Amygdala (tissue), 56 donors: ENCODE results near the gene ZNF497.
A peak's percentile ranks its signal among the peaks of the same experiment; 100 is the strongest.
"Not testable (repeated sequence)": the region's sequence is repeated elsewhere in the genome, so short reads cannot be mapped to it uniquely, and the experiment has no call there.

Source experiments
- DNase-seq, 56 donors: peaks; one replicate each; lab custom pipeline; 2025; lab: John Stamatoyannopoulos, UW

ZNF497 gene

DNA sequence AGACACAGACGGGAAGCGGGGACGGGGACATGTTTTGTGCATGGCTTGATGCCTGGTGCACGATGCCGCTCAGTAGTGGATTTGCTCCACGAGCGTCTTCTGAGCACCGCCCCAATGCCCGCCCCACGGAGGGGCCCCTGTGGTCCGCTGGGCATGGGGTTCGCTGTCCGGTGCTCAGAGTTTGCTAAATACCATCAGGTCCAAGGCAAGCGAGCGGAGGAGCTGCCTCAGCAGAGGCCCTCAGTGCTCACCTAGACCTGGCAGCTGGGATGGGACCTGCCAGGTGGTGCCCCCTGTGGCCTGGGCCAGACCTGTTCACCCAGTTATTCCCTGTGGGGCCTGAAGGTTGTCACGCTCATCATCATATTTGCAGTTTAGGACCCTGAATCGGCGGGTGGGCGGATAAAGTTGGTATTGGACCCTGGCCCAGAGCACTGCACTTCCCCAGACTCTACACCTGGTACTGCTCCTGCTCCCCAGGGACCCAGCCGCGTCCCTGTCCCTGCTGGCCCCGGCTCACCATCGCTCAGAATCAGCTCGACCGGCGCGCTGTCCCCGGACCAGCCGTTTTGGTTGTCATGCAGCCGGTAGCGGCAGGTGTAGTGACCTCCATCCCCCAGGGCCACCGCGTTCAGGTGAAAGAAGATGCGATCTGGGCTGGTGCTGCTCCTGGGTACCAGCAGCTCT, 11.5 kb downstream of the ZNF497 start:
- no peak for DNase-seq

DNA sequence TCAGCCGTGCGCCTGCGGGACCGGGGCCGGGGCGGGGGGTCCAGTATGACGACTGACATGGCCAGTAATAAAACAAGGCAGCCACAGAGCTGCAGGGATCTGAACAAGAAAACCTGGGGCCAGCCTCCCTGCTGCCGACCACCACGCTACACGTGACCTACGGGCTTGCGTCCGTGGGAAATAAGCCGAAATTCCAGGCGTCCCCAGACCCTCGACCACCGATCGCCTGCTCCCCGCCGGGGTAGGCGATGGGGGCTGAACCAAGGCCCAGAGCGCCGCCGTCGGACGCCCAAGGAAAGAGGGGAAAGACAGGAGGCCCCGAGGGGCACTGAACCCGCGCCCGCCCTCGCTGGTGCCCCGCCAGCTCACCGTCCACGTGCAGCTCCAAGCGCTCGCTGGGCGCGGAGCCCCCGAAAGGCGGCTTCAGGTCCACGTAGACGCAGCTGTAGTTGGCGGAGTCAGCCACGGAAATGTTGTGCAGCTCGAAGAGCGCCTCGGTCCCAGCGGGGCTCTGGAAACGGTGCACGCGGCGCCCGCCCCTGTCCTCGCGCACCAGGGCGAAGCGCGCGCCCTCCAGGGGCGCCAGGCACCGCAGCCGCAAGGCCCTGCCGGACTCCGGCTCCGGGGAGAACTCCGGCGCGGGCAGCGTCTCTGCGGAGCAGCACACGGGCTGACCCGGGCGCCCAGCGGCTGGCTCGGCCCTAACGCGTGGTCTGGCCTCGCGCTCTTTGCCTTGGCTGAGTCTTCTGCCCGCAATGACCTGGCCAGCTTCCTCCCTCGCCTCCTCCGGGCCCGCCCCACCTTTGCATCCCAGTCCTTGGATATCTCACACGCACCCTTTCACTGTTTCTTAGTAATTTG, 12.3 kb downstream of the ZNF497 start:
- DNase-seq, result no peak

DNA sequence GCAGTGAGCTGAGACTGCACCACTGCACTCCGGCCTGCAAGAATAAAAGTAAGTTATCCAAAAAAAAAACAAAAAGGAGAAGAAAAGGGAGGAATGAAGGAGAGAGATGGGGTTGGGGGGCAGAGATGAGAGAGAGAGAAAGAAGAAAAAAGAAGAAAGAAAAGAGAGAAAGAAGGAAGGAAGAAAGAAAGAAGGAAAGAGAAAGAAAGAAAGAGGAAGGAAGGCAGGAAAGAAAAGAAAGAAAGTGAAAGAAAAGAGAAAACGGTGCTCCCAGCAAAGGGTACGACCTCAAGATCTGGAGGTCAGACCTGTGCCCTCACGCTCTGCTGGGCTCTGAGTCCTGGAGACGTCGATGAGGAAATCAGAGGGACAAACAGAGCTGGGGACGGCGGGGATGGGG, 13.0 kb downstream of the ZNF497 start:
- DNase-seq, result no peak

DNA sequence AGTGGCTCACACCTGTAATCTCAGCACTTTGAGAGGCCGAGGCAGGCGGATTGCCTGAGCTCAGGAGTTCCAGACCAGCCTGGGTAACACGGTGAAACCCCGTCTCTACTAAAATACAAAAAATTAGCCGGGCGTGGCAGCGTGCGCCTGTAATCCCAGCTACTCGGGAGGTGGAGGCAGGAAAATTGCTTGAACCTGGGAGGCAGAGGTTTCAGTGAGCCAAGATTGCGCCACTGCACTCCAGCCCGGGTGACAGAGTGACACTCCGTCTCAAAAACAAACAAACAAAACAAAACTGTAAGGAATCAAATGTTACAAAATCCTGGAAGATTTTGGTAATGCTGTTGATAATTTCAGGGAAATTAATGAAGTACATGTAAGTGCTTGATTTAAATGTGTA, 14.5 kb downstream of the ZNF497 start:
- not testable (repeated sequence) for DNase-seq

DNA sequence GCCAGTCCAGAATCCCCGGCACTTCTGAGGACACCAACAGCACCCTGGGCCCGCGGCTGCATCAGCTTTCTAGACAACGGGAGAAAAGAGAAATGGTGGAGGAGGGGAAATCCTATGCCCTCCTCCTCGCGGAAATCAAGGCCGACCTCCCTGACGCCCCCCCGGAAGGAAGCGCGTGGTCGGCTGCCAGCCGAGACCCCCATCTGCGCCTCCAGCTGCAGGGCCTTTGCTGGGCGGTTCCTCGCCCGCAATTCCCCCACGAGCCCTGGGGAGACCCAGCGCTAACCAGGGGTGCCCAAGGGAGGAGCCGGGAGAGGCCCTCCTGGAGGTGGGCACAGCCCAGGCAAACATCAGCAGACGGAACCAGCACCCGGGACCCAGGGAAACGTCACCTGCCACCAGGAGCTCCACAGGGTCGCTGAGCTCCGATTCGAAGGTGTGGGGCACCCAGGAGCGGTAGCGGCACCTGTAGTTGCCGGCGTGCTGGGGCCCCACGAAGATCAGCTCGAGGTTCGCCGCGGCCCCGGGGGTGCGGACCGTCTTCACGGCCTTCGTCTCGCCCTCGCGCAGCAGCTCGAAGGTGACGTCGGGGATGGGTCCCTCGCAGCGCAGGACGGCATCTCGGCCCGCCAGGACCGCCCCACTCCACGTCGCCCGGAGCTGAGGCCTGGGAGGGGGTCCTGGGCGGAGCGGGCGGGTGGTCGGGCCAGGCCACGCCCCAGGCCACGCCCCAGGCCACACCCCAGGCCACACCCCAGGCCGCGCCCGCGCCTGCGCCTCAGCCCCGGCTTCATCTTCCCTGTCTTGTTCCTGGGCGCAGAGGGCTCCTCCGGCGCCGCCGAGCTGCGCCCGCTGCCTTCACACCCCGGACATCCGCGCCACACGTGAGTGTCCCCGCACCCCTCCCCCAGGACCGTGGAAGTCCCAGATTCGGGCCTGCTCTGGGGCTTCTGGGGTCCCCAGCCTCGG, 15.3 kb downstream of the ZNF497 start:
- DNase-seq, result peak in 53 of 56 donors; percentile 12 to 87 (median 61)

DNA sequence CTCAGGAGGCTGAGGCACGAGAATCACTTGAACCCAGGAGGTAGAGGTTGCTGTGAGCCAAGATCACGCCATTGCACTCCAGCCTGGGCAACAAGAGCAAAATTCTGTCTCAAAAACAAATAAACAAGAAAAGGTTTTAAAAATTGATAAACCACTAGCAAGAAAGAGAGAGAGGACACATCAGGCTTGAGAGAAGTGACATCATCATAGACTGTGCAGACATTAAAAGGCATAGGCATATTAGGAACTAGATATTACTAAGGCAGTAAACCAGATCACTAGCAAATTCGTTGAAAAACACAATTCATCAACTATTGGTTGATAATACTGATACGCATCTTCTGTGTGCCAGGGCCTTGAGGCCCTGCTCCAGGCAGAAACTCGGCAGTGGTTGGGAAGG, 17.0 kb downstream of the ZNF497 start:
- no peak for DNase-seq

DNA sequence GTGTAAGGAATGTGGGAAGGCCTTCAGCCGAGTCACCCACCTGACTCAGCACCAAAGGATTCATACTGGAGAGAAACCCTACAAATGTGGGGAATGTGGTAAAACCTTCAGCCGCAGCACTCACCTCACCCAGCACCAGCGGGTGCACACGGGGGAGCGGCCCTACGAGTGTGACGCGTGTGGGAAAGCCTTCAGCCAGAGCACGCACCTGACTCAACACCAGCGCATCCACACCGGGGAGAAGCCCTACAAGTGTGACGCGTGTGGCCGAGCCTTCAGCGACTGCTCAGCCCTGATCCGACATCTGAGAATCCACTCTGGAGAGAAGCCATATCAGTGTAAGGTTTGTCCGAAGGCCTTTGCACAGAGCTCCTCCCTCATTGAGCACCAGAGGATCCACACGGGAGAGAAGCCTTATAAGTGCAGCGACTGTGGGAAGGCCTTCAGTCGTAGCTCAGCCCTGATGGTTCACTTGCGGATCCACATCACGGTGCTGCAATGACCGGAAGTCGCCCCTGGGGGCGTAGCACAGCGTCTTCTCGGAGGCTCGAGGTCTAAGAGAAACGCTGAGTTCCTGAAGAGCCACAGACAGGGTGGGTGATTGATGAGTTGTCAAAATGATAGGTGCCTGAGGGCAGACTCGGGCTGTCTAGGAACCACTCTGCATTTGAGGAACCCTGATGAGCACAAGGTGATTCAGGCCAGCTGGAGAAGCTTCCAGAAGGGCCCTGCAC, 23.6 kb downstream of the ZNF497 start:
- DNase-seq, result no peak

DNA sequence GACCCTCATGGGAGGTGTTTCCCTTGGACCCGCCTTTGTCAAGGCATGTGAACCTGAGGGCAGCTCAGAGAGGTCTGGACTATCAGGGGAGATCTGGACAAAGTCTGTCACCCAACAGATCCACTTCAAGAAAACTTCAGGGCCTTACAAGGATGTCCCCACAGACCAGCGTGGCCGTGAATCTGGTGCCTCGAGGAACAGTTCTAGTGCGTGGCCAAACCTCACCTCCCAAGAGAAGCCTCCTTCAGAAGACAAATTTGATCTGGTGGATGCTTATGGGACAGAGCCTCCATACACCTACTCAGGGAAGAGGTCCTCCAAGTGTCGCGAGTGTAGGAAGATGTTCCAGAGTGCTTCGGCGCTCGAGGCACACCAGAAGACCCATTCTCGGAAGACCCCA, 24.2 kb downstream of the ZNF497 start:
- no peak for DNase-seq

DNA sequence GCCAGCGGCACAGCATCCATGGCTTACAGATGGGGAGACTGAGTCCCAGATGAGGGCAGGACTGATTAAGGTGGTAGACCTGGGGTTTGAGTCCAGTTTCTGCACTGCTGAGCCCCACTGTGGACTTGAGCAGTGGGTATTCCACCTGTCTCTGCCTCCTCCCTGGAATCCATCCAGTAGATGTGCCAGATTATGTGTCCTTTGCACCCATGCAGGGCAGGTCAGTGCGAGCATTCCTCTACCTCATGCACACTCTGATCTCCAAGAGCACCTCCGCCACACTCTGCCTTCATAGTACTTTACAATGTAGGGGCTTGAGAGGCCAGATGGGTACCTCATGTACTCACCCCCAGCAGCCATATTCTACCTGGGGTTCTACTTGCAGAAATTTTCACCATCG, 25.7 kb downstream of the ZNF497 start:
- DNase-seq, result no peak

DNA sequence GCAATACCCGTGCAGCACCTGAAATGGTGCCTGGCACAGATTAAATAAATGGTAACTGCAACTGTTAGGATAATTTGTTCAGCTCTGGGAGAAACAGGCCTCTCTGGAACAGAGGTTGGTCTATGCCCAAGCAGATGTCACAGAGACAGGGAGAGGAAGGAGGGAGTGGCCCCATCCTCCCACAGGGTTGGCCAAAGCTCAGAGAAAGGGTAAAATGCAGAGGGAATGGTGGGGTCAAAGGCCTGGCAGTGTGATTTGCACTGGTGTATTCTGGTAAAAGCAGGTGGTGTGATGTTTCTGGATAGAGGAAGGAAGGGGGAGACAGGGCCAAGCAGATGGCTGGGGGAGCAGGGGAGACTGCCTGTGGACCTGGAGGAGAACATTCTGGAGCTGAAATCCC, 26.3 kb downstream of the ZNF497 start:
- no peak for DNase-seq

DNA sequence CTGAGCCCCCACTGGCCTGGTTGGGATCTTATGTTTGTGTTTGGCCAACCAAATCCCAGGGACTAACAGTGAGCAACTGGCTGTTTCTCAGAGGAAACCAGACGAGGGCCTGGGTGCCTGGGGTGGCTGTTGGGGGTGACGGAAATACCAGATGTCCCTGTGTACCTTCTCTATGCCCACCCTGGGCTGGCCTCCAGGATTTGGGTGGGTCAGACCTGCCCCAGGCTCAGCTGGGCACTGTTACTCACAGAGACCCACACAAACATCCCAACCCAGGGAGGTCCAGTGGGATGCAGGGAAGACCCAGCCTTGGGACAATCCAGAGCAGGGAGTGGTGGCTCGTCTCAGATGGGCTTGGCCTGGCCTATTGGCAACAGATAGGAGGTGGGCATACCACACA, 26.9 kb downstream of the ZNF497 start:
- DNase-seq, result no peak

DNA sequence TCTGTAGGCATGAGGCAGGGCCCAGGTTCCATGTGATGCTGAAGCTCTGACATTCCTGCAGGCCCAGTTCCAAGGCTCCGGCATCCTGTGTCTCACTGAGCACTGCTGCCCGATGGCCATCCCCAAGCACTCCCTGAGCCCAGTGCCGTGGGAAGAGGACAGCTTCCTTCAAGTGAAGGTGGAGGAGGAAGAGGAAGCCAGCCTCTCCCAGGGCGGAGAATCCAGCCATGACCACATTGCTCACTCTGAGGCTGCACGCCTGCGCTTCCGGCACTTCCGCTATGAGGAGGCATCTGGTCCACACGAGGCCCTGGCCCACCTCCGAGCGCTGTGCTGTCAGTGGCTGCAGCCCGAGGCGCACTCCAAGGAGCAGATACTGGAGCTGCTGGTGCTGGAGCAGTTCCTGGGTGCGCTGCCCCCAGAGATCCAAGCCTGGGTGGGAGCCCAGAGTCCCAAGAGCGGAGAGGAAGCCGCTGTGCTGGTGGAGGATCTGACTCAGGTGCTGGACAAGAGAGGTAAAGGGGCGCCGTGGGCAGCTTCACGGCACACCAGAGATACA, 27.8 kb downstream of the ZNF497 start:
- DNase-seq, result no peak

DNA sequence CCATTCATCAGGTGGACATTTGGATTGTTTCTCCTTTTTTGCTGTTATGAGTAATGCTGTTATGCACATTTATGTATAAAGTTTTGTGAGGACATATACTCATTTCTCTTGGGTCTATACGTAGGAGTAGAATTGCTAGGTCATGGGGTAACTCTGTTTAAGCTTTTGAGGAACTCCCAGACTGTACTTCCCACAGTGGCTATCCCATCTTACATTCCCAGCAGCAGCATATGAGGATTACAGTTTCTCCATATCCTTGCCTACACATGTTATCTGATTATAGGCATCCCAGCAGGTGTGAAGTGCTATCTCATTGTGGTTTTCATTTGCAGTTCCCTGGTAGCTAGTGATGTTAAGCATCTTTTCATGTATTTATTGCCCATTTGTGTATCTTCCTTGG, 29.9 kb downstream of the ZNF497 start:
- DNase-seq, result no peak

DNA sequence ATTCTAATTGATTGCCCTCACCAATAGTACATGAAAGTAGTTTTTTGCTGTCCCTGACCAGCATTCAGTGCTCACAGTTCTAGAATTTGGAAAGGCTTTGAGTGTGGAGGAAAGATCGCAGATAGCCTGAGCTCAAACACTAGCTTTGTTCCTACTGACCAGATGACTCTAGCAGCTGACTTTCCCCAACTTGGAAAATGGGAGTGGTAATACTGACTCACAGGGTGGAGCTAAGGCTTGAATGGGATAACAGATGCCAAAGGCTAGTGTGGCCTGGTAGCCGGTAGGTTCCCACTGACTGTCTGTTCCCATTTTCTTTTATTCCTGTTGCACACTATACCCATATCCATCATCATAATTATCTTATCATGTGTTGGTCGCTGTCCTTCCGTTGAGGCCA, 32.1 kb downstream of the ZNF497 start:
- peak in 39 of 56 donors; percentile 5 to 87 (median 46) for DNase-seq

DNA sequence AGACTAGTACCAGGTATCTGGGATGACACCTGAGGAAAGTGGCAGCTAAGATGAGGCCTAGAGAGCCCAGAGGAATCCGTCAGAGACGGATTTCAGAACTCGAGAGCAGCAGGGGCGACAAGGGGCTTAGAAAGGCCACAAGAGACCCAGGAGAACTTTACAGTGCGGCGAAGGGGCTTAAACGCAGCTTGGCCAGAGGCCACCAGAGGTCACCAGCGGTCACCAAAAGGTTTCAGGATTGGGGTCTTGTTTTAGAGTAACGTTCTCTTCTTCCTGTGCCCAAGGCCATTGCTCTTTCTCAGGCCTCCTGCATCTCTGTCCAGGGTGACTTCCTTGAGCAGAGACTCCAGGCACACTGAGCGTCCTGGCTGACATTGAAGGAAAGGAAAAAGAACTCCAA, 33.6 kb downstream of the ZNF497 start:
- DNase-seq, result no peak

DNA sequence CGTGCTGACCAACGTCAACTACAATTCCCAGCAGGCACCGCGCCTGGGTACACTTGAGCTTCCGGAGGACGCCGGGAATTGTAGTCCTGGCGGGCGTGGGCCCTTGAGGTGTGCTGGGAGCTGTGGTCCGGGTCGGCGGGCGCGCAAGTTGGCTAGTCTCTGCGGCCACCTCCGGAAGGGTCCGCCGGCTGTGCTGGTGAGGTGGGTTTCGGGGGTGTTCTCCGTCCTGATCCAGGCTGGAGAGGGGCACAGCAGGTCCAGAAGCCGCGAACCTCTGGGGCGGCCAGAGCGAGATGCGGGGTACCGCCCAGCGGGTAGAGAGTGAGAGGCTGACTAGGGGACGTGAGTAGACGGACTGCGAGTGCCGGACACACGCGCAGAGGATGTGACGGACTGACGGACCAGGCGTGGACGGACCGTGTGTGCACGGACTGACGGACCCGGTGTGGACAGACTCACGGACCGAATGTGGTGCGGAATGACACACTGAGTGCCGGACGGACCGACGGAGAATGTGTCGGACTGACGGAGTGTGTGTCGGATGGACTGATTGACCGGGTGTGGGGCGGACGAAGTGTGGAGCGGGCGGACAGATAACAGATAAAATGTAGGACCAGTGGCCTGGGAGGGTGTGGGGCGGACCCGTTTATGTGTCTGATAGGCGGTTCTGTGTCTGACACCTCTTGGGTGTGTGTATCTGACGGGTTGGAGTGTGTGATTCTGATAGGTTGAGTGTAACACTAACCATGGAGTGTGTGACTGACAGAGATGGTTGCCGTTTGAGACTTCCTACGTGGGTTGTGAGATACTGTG, 35.4 kb downstream of the ZNF497 start, which contains the start of gene ZSCAN22:
TSS of gene ZSCAN22 (plus strand) at position 81 of the 813 bp plus-strand sequence. CDS start 7,809 bp downstream, outside the sequence.
- DNase-seq, result peak; percentile 81 to 99 (median 96)

DNA sequence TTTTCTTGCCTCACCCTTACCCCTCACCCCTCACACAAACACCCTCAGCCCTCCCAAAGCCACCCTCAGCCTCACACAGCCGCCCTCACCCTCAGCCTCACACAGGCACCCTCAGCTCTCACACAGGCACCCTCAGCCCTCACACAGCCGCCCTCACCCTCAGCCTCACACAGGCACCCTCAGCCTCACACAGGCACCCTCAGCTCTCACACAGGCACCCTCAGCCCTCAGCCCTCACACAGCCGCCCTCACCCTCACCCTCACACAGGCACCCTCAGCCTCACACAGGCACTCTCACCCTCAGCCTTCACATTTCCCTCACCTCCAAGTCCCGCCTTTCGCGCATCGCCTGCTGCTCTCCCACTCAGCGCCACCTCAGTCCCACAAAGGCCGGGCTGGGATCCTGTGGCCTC, 36.0 kb downstream of the ZNF497 start:
- peak in 1 of 56 donors; percentile 44 for DNase-seq

DNA sequence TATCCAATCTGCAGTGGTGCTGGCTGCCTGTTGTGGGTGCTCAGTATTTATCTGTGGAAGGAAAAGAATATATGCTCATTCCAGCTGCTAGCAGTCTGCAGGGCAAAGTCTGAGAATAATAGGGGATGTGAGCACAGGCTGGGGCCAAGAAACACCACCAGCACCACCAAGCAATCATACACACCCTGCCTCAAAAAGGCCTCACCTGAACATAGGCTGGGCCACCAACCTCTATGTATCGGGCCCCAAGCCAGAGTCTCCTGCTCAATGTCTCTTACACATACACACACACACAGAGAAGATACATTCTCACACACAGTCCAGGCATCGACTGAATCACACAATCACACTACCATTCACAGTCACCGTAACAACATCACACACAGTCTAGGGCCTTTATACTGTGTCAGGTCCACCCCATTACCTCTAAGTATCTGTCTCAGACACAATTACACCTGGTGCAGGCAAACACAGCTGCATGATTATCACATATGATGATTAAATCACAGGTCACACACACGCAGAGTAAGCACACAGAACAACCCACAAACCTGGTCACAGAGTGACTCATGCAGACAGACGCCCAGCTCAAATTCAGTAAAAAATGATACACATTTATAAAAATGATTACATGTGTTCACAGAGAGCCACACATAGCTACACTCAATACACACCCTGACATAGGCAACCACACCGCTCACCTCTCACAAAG, 37.1 kb downstream of the ZNF497 start:
- no peak for DNase-seq
